Astrocyte of the cerebellum (primary cell): ENCODE results near the gene RUSF1.

ENCODE experiments used
- DNase-seq: peaks from one replicate; pipeline ENCODE4 v3.0.0-alpha.2; 2011; ENCODE audit warnings: low read depth
- H3K4me3 ChIP-seq: 2 replicates; pipeline ENCODE4 v1.5.1; 2011; ENCODE audit warnings: mild to moderate bottlenecking, low read depth, low read length, moderate library complexity
- CTCF ChIP-seq: IDR thresholded peaks from 2 replicates; pipeline ENCODE4 v1.5.1; 2012; ENCODE audit warnings: low read length, low read depth, moderate library complexity, mild to moderate bottlenecking; ENCODE audit errors: missing control alignments
- in situ Hi-C: cut with HindIII; loops from 2 replicates; pipeline ENCODE4 v1.10.0; 2017; ENCODE audit warnings: low sequenced_read_pairs

Gene RUSF1

DNA sequence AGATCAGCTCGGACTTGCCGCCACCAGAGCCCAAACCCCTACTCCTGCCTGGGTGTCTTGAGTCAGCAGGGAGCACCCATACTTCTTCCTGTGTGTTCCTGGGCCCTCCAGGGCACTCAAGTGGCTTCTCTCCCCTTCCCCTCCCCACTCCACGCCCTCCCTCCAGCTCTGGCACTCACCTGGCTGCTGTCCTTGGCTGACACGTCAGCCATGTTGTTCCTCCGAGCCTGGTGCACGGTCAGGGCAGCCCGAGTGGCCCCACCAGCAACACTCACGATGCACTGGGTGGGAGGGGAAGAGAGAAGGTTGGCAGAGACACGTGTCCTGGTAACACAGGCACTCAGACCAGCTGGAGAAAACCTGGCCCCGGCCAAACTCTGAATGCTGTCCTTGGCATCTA is 11.5 kb downstream of the RUSF1 start:
- in situ Hi-C loops, result no loop called here
- TF ChIP-seq CTCF, result no peak
- no peak for DNase-seq

GRCh38 chr16:31493506-31494125 is 14.6 kb downstream of the RUSF1 start:
- in situ Hi-C loops, result no loop called here
- no peak for DNase-seq
- no peak overlapping the region for H3K4me3 ChIP-seq
- no peak for TF ChIP-seq CTCF

More for the DNA sequence above, 11.5 kb downstream of the RUSF1 start:
- no peak overlapping the region for H3K4me3 ChIP-seq

DNA sequence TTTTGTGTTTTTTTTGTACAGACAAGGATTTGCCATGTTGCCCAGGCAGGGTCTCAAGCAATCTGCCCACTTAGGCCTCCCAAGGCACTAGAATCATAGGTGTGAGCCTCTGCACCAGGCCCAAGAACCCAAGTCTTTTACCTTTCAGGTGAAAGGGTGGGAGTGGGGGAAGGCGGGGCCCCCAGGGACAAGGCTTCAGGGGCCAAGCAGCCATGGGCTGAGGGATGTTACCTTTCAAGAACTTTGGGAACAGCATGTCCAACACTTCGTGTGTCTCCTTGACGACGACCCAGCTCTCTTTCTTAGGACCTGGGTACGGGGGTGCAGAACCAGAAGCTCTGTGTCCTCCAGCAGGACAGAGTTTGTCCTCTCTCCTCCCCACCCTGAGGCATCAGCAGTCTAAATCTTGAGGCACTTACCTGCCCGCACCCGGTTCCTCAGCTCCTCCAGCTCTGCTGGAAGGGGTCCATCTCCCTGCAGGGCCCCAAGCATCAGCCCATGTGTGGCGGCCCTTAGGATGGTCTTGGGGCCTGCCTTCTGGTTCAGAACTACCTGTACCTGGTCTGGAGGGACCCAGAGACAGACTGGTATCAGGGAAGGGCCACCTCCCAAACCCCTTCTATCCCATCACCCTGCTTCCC is 16.3 kb downstream of the RUSF1 start:
- no peak for DNase-seq
- H3K4me3 ChIP-seq, result no peak overlapping the region
- in situ Hi-C loops, result no loop called here
- TF ChIP-seq CTCF, result no peak

GRCh38 chr16:31489616-31490584 is 18.3 kb downstream of the RUSF1 start:
- TF ChIP-seq CTCF, result no peak
- no peak for DNase-seq
- in situ Hi-C loops, result no loop called here
- no peak overlapping the region for H3K4me3 ChIP-seq

- in situ Hi-C loops, result no loop called here
- no peak for TF ChIP-seq CTCF
- H3K4me3 ChIP-seq, result no peak overlapping the region
- DNase-seq, result no peak
Measured at GRCh38 chr16:31489298-31489564, 19.0 kb downstream of the RUSF1 start.

- in situ Hi-C loops, result no loop called here
- no peak for DNase-seq
- H3K4me3 ChIP-seq, result peak overlapping the region; percentile 48
- no peak for TF ChIP-seq CTCF
Measured at GRCh38 chr16:31488468-31489297, 19.5 kb downstream of the RUSF1 start.
